ENCODE measurements around the gene TMEM233.
"Not testable (repeated sequence)": the region's sequence is repeated elsewhere in the genome, so short reads cannot be mapped to it uniquely, and the experiment has no call there.

TMEM233 gene

DNA sequence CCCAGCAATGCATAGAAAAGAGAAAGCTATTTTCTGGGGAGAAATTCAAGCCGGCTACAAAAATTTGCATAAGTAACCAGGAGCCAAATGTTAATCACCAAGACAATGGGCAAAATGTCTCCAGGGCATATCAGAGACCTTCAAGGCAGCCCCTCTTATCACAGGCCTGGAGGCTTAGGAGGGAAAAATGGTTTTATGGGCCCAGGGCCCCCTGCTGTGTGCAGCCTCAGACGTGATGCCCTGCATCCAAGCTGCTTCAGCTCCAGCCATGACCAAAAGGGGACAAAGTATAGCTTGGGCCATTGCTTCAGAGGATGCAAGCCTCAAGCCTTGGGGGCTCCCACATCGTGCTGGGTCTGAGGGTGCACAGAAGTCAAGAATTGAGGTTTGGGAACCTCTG, 15.8 kb downstream of the TMEM233 start:
- DNase-seq (ENCODE audit: low read depth in 3 of 3): no peak

- no peak for DNase-seq (ENCODE audit: low read depth in 3 of 3)
Measured at GRCh38 chr12:119613319-119613936, 19.9 kb downstream of the TMEM233 start.

- no peak for DNase-seq (ENCODE audit: low read depth in 3 of 3)
Measured at GRCh38 chr12:119614705-119615104, 21.1 kb downstream of the TMEM233 start.

DNA sequence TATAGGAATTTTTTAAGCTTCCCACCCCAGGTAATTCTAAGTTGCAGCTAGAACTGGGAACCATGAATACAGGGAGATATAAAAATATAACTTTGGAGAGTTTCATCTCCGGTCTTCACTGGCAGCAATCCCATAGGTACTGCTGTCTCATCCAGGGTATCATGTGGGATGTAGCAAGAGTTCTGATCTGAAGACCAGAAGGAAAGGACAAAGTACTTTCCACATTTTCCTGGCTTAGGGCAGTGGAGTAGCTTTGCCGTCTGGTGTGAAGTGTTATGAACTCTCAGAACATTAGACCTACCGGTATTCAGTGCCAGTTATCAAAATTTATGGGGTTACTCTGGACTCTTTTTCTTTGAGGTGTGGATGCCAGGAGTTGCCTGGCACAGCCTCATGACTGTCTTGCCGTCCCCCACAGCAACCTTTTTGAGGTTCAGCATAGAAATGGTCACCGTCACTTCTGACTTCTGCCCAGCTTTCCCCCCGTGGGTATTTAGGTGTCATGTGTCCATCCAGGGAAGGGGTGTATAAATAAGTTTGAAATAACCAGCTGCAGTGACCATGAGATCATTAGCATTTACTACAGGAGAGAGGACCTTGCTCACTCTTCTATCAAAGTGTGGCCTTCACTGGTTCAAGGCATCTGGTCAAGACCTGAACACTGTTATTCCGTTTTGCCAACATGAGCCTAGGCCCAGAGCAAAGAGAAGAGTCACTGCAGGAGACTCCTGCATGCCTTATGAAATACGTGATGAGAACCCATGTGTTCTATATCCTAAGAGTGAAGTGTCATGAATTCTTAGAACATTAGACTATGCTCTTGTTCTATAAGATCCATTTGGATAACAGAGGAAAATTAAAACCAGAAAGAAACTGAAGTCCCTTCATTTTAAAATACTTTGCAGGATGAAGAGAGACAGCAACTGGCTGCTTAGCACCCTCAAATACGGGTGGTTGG, 22.2 kb downstream of the TMEM233 start:
- no peak for DNase-seq (ENCODE audit: low read depth in 3 of 3)

DNA sequence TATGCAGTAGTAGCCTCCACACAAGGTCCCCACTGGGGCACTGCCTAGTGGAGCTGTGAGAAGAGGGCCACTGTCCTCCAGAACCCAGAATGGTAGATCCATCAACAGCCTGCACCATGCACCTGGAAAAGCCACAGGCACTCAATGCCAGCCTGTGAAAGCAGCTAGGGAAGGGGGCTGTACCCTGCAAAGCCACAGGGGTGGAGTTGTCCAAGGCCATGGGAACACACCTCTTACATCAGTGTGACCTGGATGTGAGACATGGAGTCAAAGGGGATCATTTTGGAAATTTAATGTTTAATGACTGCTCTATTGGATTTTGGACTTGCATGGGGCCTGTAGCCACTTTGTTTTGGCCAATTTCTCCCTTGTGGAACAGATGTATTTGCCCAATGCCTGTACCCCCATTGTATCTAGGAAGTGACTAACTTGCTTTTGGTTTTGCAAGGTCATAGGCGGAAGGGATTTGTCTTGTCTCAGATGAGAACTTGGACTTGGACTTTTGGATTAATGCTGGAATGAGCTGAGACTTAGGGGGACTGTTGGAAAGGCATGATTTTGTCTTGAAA, 24.8 kb downstream of the TMEM233 start:
- not testable (repeated sequence) for DNase-seq (ENCODE audit: low read depth in 3 of 3)

GRCh38 chr12:119620490-119620889, 26.9 kb downstream of the TMEM233 start:
- DNase-seq (ENCODE audit: low read depth in 3 of 3): no peak

DNA sequence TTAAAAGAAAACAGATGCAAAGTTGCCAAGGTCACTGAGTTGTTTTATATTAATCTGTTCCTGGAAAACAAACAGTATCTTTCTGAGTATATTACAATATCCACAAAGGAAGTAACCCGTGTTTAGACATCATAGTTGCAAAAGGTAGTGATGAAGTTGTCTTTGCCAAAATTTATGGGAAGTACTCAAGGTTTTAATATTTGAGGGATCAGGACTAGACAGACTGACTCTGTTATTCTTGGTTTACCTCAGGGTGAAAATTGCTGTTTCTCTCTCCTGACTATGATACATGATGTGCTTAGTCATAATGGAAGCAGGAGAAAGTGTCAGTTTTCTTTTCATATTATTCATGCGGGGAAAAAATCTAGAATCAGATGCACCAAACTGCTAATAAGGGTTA, 28.3 kb downstream of the TMEM233 start:
- DNase-seq (ENCODE audit: low read depth in 3 of 3): no peak

DNA sequence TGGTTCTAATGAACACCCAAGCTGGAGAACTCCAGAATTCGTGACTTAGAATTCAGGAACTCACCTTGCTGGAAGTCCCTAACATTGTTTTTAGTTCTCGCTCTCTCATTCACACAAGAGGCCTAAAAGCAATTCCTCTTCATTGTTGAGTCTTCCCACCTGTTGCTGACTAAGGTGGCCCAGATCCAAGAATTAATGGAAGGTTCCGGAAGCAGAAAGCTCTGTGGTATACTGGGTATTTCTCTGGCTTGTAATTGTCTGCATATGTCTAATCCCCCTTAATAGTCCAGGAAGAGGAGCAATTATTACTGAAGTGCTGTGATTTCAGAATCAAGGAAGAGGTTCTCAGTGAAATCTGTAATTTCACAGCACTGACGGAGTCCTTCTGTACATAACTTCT, 31.4 kb downstream of the TMEM233 start:
- DNase-seq (ENCODE audit: low read depth in 3 of 3): no peak

GRCh38 chr12:119627019-119627643, 33.6 kb downstream of the TMEM233 start:
- DNase-seq (ENCODE audit: low read depth in 3 of 3): no peak

- no peak for DNase-seq (ENCODE audit: low read depth in 3 of 3)
Measured at GRCh38 chr12:119627686-119628085, 34.1 kb downstream of the TMEM233 start.

GRCh38 chr12:119630223-119630780, 36.7 kb downstream of the TMEM233 start:
- DNase-seq (ENCODE audit: low read depth in 3 of 3): no peak

DNA sequence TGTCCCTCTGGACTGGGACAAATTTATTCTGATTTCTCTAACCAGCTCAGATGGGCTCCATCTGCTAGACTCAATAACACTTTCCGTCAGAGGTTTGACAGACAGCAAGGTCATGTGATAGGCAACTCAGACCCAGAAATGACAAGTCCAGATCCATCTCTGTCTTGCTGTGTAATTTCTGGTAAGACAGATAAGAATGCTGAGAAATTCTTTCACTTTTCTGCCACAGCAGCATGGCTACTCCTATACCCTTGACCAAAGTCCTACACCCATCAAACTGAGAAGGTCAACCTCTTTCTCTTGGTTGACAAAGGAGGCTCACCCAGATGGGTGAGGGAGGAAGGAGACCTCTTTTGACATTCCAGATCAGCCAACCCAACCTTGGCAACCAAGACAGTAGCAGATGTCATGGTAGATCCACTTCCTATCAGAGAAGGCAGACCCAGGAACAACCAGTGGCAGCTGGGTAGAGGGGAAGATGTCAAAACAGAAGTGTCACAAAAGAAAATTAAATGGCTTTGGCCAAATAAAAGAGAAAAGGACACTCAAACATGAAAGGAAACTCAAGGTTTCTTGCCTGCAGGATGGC, 37.5 kb downstream of the TMEM233 start:
- no peak for DNase-seq (ENCODE audit: low read depth in 3 of 3)

DNA sequence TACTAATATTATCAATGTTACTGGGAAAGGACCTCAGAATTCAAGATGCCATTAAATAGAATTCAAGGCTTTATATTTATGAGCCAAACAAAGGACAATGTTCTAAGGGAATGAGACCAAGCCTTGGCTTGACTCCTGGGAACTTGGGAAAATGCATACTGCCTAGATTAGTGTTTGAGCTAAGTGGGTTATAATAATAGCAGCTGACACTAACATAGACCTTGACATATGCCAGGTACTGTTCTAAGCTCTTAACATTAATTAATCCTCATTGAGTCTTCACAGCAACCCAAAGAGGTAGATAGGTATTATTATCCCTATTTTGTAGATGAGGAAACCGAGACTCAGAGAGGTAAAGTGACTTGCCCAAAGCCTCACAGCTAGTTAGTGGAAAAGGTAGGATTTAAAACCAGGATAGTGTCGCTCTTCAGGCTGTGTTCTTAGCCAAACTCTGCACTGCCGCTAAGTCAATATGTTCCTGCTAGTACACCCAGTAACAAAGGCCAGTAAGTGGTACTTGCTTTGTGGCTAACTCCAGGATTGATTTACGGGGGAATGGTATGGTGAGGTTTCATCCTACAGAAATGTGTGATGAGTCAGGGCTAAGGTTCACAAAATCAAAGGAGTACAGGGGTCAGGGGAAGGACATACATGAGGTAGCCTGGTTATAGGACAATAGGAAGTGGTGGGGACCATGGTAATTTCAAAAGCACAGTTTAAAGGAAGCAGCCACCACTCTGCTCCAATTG, 38.5 kb downstream of the TMEM233 start:
- no peak for DNase-seq (ENCODE audit: low read depth in 3 of 3)

DNA sequence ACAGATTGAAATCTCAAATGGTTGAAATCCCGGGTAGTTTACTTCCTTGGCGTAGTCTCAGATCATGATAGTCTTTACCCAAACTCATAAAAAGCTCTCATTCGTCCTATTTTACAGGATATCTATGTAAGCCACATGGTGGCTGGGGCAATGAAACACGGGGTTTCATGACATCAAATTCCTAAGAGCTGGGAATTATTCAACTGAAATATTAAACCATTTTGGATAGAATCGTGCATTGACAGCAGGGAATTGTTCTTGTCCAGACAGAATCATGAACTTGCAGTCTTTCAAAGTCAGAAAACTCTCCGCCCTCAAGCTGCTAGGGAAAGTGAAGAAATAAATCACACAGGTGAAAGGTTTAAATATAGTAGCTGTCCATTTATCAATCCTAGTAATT, 41.2 kb downstream of the TMEM233 start:
- no peak for DNase-seq (ENCODE audit: low read depth in 3 of 3)

DNA sequence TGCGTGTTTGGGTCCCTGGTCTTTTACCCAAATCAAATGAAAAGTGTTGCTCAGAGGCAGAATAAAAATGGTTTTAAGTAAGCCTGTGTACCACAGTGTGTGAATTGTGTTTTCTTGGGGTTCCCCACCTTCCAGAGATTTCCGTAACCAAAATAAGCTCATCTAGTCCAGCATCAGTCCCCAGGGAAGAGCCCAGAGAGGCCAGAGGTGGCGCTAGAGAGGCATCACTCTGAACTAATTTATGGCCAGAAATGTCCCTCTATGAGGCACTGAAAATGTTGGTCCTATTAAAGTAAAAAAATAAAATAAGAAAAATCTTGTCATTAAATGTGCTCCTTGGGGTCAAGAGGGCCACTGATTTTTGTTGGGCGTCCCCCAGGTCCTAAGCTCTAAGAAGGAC, 49.4 kb downstream of the TMEM233 start:
- DNase-seq (ENCODE audit: low read depth in 3 of 3): no peak

DNA sequence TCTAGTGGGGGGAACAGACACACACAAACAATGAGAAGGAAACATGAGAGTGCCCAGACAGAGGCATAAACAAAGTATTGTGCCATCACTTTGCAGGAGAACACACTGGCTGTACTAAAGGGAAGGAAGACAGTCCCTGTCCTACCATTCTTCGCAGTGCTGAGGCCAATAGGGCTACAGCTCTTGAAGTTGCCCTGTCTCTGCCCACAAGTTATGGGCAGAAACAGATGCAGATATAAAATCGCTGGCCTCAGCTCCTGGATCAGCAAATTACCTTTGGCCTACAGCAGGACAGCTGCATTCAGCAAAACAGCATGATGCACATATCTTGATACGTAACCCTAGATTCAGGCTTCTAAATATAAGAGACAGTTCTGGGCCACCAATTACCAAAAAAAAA, 51.4 kb downstream of the TMEM233 start:
- no peak for DNase-seq (ENCODE audit: low read depth in 3 of 3)

DNA sequence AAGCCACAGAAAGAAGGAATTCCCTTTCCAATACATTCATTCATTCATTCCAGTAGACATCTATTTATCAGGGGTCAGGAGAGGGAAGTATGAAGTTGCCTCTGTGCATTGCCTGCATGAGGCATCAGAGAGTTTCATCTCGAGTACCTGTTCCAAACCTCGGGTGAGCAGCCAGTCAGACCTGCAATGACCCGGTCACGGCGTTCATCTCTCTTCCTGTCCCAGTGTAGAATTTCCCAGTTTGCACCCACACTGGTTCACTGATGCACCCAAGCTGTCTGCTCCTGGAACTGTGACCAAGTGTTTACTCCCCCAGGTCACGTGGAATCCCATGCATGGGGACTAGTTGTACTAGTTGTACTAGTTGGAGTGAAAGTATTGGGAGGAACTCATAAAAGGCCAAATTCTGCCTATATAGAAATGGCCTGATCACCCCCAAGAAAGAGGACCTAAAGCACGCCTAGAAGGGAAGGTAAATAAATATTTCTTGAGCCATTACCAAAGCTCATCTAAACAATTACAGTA, 52.0 kb downstream of the TMEM233 start:
- DNase-seq (ENCODE audit: low read depth in 3 of 3): no peak

DNA sequence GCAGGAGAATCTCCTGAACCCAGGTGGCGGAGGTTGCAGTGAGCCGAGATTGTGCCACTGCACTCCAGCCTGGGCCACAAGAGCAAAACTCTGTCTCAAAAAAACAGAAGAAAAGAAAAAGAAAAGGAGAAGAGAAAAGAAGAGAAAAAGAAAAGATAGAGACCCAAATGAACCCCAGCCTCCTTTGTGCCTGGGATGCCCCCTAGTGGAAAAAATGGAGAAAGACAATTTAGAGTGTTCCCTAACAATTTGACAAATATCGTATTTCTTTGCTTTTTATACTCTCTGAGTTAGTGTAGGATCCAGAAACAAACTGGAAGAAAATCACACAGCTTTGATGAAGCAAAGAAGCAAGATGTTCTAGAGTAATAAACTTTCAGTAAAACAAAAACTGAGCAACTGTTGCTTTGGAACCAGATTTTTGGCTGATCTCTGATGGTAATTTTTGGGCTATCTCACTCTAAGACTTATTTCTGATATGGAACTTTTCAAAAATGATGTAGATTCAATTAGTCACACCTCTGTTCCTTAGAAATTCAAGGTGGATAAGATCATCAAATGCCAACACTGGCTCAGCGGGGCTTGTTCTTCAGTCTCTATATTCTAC, 55.7 kb downstream of the TMEM233 start:
- no peak for DNase-seq (ENCODE audit: low read depth in 3 of 3)

DNA sequence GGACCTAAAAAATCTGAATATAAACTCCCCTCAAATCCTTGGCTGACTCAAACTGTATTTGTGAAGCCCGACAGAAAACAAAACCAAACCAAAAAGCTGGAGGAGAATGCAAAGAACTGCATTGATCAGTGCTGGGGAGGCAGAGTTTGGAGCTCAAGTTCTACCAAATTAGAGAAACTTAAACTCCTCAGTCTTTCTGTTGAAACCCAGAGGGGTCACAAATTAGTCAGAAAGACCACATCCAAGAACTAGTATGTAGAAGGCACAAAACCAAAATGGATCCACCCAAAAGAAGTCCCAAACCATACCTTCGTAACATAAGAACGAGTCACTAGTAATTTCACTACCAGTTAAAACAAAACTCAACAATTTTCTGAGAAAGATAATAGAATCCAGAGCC, 59.1 kb downstream of the TMEM233 start:
- DNase-seq (ENCODE audit: low read depth in 3 of 3): no peak

DNA sequence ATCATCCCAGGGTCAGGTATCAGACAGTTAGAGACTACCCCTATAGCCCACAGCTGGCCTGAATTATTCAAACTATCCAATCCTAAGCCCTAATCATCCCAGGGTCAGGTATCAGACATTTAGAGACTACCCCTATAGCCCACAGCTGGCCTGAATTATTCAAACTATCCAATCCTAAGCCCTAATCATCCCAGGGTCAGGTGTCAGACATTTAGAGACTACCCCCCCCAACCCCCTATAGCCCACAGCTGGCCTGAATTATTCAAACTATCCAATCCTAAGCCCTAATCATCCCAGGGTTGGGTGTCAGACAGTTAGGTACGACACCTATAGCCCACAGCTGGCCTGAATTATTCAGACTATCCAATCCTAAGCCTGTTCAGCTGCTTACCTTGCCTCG, 63.4 kb downstream of the TMEM233 start:
- not testable (repeated sequence) for DNase-seq (ENCODE audit: low read depth in 3 of 3)
